ENCODE results near the gene ZNF688. TPM values are rescaled to one million over a fixed set of nuclear protein-coding genes. Genes with fewer than 3 reads are reported as not detected.

The ZNF688 gene
- total and polyA plus RNA-seq, 2 of the 13 experiments (the other 11 are each of a cell fraction or from before 2014, with no cell fraction given): 2.4 to 5.4 TPM

DNA sequence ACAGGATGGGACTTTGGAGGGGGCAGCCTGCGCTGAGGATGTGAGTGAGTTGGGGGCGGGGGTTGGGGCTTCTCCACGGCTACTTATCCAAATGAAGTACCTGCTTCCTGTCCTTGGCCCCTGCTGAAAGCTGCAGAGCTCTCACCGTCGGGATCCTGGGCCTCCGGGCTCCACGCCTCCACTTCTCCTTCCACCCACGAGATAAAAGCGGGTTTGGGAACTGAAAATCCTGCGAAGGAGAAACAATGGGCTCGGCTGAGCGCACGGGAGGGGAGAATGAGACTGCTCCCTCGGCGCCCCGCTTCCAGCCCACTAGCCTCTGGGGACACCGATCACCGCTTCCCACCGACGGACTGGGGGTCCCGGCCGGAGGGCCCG lies 13.5 kb upstream of the ZNF688 start:
- Histone ChIP-seq H4K20me1 (ENCODE audit: insufficient read depth, low read length) (no peaks in the 10 kb centered on the region), H3K27ac (ENCODE audit: extremely low read length, insufficient read depth, low read length) (no peak overlapping the region), H3K27me3 (ENCODE audit: control insufficient read depth in 1 of 2, insufficient read depth in 2 of 2, low read length in 2 of 2) (no peaks in the 10 kb centered on the region), H3K9me3 (ENCODE audit: low read length) (no peaks in the 10 kb centered on the region), H2AFZ (ENCODE audit: low read length) (no peak overlapping the region), H3K4me2 (ENCODE audit: low read depth, low read length) (no peak overlapping the region), H3K4me1 (ENCODE audit: insufficient read depth, low read length) (peaks cover 7% of the 10 kb centered on the region), H3K4me3 (replicated peaks in 1 of 3; ENCODE audit: insufficient read depth in 1 of 3, low read depth in 2 of 3, low read length in 3 of 3) (no peak overlapping the region), H3K9ac (ENCODE audit: insufficient read depth, low read depth, low read length) (no peak overlapping the region), H3K79me2 (ENCODE audit: insufficient read depth, low read length) (no peaks in the 10 kb centered on the region), H3K36me3 (replicated peaks in 1 of 2; ENCODE audit: control insufficient read depth in 1 of 2, insufficient read depth in 2 of 2, low read length in 2 of 2) (peaks cover 0 to 1% of the 10 kb centered on the region in 2 experiments; a peak in 1 of 5 replicates)
- ATAC-seq: no peak
- FAIRE-seq: no peak
- in situ Hi-C loops (cut with HindIII; ENCODE audit: extremely low pct_ligation_motif_present, low pct_unique_long_range_greater_than_20kb): no loop called here
- POLR2A ChIA-PET: no interaction called here
- intact Hi-C loops (cut with micrococcal nuclease; ENCODE audit: unreplicated experiment): no loop called here
- TF ChIP-seq, protein P1, sequence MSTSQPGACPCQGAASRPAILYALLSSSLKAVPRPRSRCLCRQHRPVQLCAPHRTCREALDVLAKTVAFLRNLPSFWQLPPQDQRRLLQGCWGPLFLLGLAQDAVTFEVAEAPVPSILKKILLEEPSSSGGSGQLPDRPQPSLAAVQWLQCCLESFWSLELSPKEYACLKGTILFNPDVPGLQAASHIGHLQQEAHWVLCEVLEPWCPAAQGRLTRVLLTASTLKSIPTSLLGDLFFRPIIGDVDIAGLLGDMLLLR (CRISPR knock-in tag; IDR thresholded peaks at IDR 0.05): no peak
- TF ChIP-seq RELA (CRISPR knock-in tag; IDR thresholded peaks at IDR 0.05) (no peak), ZNF225 (CRISPR knock-in tag; IDR thresholded peaks at IDR 0.05) (no peak), ZNF841 (CRISPR knock-in tag; IDR thresholded peaks at IDR 0.05; ENCODE audit: borderline replicate concordance) (no peak), MTF2 (CRISPR knock-in tag; IDR thresholded peaks at IDR 0.05; ENCODE audit: borderline replicate concordance) (no peak), HNRNPLL (IDR thresholded peaks at IDR 0.05; ENCODE audit: low read depth, low read length, poor library complexity, severe bottlenecking) (no peak), ZNF652 (CRISPR knock-in tag; IDR thresholded peaks at IDR 0.05; ENCODE audit: borderline replicate concordance, low read depth) (no peak), CREM (IDR thresholded peaks at IDR 0.05) (no peak), CREM (CRISPR knock-in tag; IDR thresholded peaks at IDR 0.05) (no peak)
- TF ChIP-seq, protein P2, sequence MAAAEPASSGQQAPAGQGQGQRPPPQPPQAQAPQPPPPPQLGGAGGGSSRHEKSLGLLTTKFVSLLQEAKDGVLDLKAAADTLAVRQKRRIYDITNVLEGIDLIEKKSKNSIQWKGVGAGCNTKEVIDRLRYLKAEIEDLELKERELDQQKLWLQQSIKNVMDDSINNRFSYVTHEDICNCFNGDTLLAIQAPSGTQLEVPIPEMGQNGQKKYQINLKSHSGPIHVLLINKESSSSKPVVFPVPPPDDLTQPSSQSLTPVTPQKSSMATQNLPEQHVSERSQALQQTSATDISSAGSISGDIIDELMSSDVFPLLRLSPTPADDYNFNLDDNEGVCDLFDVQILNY (CRISPR knock-in tag; conservative IDR thresholded peaks at IDR 0.05): no peak
- WGBS (ENCODE audit: low lambda C conversion rate): 86% methylated on average over 21 of the region's 23 CpGs
- BruUV-seq (replicated peaks): no TSS peak
- CTCF ChIA-PET (ENCODE audit: low intra/inter-chr PET ratio, low total read pairs): no interaction called here
- DNase-seq (ENCODE audit: low spot score): no peak

Data from HepG2 (cell line).